CD4-positive, alpha-beta T cell treated with Interleukin-6 for 4 hours (primary cell): ENCODE results near the gene CREG1.
"Not testable (repeated sequence)": the region's sequence is repeated elsewhere in the genome, so short reads cannot be mapped to it uniquely, and the experiment has no call there.

Experiments used
- DNase-seq: peaks from one replicate; pipeline ENCODE4 v3.0.0-alpha.2; 2020; ENCODE audit warnings: mixed read lengths

The CREG1 gene

DNA sequence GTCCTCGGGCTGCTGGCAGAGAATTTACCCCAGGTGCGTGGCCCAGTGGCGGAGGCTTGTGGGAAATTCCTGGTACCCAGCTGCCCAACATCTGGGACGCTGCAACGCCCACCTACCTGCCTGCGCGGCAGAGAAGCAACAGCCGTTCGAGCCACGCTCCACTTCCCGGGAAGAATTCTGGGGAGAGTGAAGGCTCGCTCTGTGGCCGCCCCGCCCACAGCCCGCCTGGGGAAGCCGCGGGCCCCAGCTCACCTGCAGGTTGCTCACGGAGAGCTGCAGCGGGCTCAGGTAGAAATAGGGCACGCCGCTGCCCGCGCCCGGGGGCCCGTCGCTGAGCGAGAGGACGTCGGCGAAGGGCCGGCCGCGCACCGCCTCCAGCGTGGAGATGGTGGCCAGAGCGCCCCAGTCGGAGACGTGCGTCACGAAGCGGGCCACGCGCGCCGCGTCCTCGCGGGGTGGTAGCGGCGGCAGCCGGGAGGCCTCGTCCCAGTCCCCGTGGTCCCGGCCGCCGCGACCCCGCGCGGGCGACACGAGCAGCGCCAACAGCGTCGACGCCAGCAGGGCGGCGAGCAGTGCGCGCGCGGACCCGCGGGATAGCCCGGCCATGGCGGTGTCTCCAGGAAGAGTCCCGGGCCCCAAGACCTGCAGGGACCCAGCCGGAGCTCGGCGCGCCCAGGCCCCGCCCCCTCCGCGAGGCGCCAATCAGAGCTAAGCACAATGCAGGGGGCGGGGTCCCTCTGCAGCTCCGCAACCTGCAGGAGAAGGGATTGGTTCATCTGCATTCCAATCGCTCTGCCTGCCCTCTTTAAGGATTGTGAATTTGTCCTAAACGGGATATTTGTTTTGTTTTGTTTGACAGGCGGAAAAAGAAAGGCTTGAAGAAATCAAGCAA lies at the start of gene CREG1:
TSS of gene CREG1 (minus strand) at position 627 of the 892 bp plus-strand sequence.
- peak; percentile 94 for DNase-seq

DNA sequence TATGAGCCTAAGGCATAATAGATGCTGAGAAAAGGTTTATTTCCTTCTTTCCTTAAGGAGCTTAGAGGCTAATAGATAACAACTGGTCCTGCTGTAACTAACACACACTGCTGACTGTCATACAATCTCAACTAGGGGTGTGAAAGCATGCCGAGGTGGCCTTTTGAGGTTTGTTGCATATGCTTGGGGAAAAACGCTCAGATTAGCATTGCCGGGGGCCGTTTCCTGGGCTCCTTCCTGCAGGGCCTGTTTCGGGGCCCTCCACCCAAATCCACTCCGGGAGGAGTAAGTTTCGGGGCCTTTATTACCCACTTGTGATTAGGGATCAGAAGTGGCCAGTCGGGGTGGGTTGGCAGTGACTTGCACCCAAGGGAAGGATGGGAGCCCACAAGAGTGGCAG lies 49.3 kb upstream of the CREG1 start:
- peak; percentile 41 for DNase-seq

DNA sequence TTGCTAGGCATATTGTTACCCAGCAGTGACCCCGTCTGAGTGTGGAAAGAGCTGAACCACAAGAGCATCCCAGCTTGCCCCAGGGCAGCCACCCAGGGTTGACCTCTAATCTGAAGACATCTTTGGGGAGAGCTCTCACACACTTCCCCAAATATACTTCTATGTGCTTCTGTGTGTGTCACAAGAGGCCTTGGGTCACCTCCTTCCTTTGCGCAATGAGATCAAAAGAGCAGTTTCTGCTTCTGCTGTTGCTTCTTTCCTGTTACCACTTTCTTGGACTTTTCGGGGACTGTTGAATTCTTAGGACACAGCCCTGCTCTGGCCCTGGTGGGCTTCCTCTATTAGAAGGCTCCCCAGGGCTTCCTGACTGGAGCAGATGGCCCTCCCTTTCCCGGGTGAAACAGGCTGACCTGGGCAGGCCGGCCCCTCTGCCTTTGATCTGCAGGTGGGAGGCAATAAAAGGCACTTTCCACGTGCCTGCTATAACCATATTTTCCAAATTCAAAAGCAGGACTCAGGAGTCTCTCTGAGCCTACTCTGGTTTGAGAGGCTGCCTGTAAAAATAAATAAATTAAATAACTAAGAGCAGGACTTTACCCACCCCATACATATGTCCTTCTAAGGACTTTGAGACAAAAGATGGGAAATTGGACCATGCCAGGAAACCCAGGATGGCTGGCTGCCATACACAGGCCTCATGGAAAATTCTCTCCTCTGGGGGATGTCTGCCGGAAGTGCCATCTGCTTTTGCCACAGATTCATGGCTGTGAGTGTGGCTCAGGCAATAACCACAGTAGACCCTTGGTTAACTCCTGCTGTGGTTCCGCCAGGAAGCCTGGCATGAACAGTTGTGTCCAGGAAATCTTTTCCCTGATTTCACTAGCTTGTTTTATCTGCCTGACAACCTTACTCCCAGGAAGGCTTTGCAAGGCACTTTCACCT lies 48.2 kb upstream of the CREG1 start:
- peak; percentile 32 for DNase-seq

DNA sequence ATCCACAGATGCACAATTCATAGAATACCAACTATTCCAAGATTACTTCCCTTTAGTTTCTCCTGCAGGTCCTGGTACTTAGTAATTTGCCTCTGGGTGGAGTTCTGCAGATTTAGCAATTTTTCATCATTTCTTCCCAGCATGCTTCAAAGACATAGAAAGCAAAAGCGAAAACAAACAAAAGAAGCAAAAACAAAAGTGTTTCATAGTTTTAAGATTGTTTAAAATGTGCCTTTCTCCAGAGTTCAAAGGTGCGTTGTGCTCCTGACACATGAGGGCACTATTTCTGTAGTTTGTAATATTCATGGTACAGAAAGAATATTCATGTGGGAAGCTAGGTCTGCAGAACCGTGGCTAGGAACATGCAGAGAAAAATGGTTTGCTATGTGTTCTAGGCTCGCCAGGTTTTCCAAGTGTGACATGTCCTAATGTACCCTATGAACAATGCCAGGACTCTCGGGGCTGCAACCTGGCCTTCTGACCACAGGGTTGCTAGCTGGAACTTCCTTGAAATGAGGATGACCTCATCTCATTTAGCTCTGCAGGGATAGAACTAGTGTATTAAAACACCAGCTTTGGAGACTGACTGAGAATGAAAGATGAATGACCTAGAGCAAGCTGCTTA lies 46.5 kb upstream of the CREG1 start:
- peak; percentile 61 for DNase-seq

DNA sequence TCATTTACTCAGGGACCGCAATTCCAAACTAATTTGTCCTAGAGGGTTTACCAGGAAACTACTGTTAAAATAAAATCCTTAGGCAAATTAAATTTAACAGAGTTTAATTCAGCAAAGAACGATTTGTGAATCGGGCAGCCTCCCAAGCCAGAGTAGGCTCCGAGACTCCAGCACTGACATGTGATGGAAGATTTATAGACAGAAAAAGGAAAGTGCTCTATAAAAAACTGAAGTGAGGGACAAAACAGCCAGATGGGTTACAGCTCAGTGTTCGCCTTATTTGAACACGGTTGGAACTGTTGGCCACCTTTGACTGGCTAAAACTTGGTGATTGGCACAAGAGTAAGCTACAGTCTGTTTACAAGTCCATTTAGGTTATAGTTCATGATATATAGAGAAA lies 41.3 kb upstream of the CREG1 start:
- no peak for DNase-seq

DNA sequence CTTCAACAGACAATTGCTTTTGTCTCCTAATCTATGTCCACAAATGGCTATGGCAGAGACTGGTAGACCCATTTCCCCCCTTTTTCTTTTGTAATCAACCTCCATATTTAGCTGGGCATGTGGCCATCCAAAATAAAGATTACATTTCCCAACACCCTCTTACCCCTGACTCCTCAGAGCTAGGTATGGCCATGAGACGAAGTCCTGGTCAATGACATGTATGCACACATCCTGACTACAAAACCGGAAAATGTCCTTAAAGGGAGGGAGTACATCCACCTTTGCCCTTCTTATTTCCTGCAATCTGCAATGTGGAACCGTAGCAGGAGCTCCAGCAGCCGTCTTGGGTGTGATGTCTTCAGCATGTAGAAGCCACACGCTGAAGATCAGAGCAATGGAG lies 40.3 kb upstream of the CREG1 start:
- no peak for DNase-seq

DNA sequence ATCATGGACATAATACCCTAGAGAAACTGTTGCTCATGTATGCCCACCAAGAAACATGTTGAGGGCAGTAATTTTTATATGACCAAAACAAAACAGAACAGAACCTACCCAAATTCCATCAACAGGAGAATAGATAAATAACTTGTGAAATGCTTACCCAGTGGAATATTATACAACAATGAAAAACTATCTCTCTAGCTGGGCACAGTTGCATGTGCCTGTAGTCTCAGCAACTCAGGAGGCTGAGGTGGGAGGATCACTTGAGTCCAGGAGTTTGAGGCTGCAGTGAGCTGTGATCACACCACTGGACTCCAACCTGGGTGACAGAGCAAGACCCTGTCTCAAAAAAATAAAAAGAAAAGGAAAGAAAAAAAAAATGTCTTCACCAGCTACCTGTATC lies 38.9 kb upstream of the CREG1 start:
- no peak for DNase-seq

DNA sequence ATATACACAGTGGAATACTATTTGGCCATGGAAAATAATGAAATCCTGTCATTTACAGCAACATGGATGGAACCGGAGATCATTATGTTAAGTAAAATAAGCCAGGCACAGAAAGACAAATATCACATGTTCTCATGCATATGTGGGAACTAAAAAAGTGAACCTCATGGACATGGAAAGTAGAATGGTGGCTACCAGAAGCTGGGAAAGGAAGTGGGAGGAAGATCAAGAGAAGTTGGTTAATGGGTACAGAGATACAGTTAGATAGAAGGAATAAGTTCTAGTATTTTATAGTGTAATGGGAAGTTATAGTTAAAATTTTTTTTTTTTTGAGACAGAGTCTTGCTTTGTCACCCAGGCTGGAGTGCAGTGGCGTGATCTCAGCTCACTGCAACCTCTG lies 34.8 kb upstream of the CREG1 start:
- no peak for DNase-seq

DNA sequence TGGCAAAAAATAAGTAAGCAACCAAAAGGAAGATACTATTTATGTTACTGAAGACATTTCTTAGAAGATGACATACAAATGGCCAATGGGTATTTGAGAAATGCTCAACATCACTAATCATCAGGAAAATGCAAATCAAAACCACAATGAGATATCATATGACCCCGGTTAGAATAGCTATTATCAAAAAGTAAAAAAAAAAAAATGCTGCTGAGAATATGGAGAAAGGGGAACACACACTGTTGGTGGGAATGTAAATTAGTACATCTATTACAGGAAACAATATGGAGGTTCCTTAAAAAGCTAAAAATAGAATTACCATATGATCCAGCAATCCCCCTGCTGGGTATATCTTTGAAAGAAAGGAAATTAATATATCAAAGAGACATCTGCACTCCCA lies 34.3 kb upstream of the CREG1 start:
- no peak for DNase-seq

DNA sequence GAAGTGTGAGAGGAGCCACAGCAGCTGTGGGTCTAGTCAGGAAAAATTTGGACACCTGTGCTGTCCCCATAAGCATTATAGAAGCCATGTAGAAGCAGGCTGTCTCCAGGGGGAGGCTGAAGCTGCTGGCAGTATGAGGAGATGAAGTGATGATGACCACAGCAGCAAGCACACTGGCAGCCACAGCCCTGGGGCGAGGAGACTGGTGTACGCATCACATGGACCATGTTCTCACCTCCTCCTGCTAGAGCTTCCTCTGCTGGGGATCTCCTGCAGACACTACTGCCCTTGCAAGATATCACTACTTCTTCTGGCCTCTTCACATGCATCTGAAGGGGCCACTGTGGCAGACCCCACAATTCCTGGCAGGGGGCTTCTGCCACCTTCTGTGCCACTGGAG lies 33.8 kb upstream of the CREG1 start:
- no peak for DNase-seq

DNA sequence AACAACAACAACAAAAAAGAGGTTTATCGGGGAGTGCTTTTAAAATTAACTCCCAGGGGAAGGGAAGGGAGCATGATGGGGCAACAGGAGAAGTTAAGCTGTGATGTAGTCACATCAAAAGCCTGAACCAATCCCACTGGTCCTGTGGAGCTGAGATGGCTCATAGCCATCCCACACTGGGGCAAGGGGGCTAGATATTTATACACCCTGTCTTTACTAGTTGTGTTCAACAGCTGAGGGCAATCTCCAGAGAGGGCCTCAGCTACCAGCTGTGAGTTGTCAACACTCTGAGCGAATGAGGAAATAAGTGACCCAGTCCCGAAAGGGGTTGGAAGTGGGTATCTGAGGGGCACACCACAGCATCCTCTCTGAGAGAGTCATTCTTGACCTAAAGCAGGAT lies 31.0 kb upstream of the CREG1 start:
- no peak for DNase-seq

DNA sequence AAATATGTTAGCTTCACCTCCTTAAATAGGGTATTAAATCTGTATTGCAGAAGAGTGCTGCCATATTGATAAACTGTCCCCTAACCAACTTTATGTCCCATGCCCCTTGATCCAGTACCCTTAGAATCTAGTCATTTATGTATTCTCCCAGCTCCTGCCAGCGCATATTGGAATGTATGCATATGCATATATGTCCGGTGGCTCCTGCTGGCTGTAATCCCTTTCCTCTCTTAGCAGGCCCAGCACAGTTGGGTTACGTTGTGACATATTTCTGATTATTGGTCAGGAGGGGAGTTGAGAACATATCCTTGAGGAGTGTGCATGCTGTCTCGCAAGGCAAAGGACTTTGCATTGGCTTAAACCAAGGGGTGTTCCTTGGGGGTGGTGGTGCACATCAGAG lies 29.2 kb upstream of the CREG1 start:
- no peak for DNase-seq

DNA sequence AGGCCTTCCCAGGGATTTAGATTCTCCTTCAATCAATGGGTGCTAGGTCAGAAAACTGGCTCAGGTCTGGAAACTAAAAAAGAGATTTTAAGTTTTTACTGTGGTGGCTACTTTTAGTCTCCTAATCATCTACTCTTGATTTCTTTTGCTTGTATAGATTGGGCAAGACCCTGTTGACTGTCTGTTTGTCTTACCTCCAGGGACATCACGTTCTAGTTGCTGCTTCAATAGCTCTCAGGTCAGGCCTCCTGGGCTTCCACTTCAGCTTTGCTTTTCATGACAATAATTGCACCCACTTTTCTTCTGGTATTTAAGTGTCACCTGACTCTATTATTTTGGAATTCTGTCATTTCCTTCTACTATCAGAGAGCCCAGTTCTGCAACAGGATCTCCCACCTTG lies 28.5 kb upstream of the CREG1 start:
- DNase-seq: no peak

DNA sequence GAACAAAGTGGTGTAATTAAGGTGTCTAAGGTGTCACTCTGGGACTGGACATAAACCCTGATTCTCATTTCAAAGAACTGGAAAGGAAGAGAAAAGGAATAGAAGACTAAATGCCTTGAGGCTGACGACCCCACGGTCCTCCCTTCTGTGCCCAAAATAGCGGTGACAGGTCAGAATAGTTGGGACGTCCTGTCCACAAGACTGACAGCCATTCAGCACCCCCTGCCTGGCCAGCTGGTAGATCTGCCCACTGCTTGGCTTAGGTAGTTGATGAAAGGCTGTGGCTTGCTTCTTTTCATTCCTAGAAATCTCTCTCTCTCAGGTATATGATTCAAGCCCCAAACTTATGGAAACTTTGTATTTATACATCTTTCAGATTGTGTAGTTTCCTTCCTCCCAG lies 26.4 kb upstream of the CREG1 start:
- no peak for DNase-seq

DNA sequence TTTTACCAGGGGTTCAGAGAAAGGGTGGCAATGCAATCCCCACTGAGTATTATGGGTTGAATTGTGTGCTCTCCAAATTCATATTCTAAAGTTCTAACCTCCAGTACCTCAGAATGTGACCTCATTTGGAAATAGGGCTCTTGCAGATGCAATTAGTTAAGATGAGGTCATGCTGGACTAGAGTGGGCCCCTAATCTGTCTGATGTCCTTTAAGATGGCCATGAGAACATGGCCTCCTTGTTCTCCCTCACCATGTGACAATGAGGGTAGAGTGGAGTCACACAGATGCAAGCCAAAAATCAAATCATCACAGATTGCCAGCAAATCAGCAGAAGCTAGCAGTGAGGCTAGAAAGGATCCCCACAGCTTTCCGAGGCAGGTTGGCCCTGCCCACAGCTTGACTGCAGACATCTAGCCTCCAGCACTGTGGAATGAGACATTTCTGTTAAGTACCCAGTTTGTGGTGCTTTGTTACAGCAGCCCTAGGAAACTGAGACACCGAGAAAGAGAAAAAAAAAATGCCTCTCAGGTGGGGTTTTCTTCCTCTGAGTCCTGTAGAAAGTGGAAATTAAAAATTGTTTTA lies 25.5 kb upstream of the CREG1 start:
- no peak for DNase-seq

DNA sequence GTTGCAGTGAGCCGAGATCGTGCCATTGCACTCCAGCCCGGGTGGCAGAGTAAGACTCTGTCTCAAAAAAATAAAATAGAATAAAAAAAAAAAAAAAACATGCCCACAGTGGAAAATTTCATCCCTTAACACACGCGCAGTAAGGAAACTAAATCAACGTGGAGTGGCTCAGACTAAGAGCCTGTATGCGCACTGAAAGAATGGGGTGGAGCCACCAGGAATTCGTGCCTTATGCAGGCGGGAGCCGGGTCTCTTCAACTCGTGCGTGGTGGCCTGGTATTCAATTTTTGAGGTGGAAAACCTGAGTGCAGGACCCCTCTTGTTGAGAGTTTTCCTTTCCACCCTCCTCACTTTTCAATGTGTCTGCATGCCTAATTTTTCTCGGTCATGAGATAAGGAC lies 22.1 kb upstream of the CREG1 start:
- no peak for DNase-seq

DNA sequence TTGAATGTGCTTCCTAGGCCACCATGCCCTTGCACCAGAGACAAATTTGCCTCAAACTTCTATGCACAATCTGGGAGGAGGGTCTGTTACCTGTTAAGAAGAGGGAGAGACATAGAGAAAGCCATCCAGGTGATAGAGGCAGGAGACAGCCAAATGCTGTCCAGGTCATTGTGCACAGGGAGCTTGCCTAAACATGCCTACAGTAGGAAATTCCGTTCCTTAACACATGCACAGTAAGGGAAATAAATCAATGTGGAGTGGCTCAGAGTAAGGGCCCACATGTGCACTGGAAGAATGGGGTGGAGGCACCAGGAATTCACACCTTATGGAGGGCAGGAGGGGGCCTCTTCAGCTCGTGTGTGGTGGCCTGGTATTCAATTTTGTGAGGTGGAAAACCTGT lies 19.5 kb upstream of the CREG1 start:
- DNase-seq: no peak

DNA sequence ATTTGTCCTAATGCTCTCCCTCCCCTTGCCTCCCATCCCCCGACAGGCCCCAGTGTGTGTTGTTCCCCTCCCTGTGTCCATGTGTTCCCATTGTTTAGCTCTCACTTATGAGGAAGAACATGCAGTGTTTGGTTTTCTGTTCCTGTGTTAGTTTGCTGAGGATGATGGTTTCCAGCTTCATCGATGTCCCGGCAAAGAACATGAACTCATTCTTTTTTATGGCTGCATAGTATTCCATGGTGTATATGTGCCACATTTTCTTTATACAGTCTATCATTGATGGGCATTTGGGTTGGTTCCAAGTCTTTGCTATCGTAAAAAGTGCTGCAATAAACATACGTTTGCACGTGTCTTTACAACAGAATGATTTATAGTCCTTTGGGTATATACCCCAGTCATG lies 17.1 kb upstream of the CREG1 start:
- DNase-seq: not testable (repeated sequence)

DNA sequence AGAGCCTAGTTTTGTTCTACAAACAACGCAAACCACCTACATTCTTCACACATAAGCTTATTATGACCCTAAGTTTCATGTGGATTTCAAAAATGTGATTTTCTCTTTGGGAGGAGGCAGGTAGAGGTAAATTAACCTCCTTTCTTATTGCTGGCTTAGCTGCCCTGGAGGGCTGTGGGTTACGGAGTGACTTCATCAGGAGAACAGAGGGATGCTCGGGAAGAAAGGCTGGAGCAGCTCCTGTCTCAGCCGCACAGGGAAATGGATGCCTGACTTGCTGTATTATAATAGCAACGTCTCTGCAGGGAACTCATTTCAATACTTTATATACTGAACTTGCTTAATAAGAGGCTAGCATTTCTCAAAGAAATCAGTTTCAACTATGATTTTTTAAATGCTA lies 14.1 kb upstream of the CREG1 start:
- no peak for DNase-seq

DNA sequence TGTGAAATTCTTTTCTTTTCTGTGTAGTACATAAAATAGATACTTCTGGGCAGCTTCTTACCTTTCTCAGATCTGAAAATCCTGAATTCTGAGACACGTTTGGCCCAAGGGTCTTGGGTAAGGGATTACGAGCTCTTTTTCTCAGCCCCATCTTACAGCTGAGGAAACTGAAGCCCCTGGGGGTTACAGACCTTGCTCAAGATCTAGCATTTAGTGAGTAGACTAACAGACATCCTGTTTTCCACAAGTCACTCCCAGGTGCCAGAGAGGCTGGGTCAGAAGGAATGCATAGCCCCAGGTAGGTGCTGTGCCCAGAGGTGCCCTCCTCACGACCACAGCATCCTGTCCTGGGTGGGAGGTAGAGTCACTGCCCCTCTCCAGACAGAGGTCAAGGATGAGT lies 13.2 kb upstream of the CREG1 start:
- DNase-seq: no peak

DNA sequence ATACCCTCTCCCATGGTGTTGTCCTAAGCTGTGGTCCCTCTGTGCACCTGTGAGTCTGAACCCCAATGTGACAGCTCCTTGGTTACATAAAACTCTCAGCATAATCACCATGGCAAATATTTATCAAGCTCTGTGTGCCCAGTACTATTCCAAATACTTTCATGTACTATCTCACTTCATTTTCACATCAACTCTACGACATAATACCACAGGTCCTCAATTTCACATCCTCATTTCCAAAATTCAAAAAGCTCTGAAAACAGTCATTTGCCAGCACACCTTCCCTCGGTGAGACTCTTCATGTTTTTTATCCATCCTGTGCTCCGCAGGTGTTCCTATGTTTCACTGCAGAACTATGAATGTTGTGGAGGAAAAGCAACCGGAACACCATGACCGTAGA lies 12.4 kb upstream of the CREG1 start:
- no peak for DNase-seq

DNA sequence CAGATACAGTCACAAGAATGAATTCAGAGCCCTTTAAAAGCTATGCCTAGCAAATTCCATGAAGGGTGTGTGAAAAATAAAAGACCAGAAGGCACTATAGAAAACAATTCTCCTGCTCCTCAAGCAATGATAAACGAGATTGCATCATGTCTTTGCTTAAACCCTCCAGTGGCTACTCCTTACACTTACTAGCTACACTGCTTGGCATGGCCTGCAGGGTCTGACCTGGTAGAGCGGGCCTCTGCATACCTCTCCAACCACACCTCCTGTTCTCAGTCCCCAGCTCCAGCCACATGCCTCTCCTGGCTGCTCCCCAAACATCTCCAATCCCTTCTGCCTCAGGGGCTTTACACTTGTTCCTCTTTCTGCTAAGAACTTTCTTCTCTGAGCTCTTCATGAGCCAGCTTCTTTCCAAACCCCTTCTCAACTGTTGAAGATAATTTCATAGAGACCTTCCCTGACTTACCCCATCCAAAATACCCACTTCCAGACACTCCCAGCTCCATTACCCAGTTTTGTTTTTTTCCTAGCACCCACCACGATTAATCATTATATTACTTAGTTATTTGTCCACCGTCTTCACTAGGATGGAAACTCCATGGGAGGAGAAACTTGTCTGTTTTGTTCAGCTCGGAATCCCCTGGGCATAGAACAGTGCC lies 11.2 kb upstream of the CREG1 start:
- DNase-seq: no peak
